HEK293 (cell line): ENCODE data around the gene ZNF358.

ENCODE experiments used
- CTCF ChIA-PET: fragments of 350-600 bp; formaldehyde crosslinking; extraction: SDS; loops from one replicate; lab custom pipeline; 2021; ENCODE audit warnings: antibody characterized with exemption; lab: Yijun Ruan, JAX
- POLR2A ChIA-PET: fragments of 300-600 bp; formaldehyde crosslinking; extraction: SDS; loops from one replicate; lab custom pipeline; 2020; ENCODE audit warnings: antibody characterized with exemption, inconsistent platforms; lab: Yijun Ruan, JAX
- H3K27ac ChIP-seq: fragments of 200-500 bp; sonication (Bioruptor generic); 2 replicates; pipeline ENCODE4 v1.5.1; 2014; ENCODE audit warnings: low read depth, low read length, control low read depth, inconsistent platforms; ENCODE audit errors: extremely low read depth
- H3K36me3 ChIP-seq, 2 experiments: fragments of 200-500 bp in 1 of 2; sonication (Bioruptor generic) in 1 of 2; 1 replicate in 1 of 2; 2 replicates in 1 of 2; pipeline ENCODE4 v1.5.1; 2014 to 2017; ENCODE audit warnings: inconsistent platforms in 2 of 2, low read length in 2 of 2; ENCODE audit not compliant: control insufficient read depth in 2 of 2, insufficient read depth in 1 of 2
- H3K4me1 ChIP-seq: fragments of 200-500 bp; sonication (Bioruptor generic); 2 replicates; pipeline ENCODE4 v1.5.1; 2014; ENCODE audit warnings: mild to moderate bottlenecking, low read length, inconsistent platforms; ENCODE audit not compliant: control insufficient read depth, insufficient read depth
- H3K4me3 ChIP-seq: 2 replicates; pipeline ENCODE4 v1.5.1; 2011; ENCODE audit warnings: low read depth, mild to moderate bottlenecking, control low read depth, low read length, moderate library complexity
- H3K9me3 ChIP-seq: fragments of 200-500 bp; sonication (Bioruptor generic); 2 replicates; pipeline ENCODE4 v1.5.1; 2014; ENCODE audit warnings: low read depth, low read length, inconsistent platforms; ENCODE audit not compliant: control insufficient read depth, insufficient read depth
- HIC1 ChIP-seq: fragments of 450-650 bp; formaldehyde crosslinking; IDR thresholded peaks from 2 replicates; pipeline ENCODE4 v1.5.1; 2016; ENCODE audit warnings: missing biosample characterization, missing genetic modification characterization
- ZNF112 ChIP-seq: fragments of 450-650 bp; formaldehyde crosslinking; IDR thresholded peaks from 2 replicates; pipeline ENCODE4 v1.5.0; 2017; ENCODE audit warnings: missing biosample characterization, missing genetic modification characterization
- ZNF211 ChIP-seq: fragments of 450-650 bp; formaldehyde crosslinking; IDR thresholded peaks from 2 replicates; pipeline ENCODE4 v1.5.1; 2016; ENCODE audit warnings: low read depth, missing biosample characterization, missing genetic modification characterization
- ZNF248 ChIP-seq: fragments of 450-650 bp; formaldehyde crosslinking; IDR thresholded peaks from 2 replicates; pipeline ENCODE4 v1.5.1; 2017; ENCODE audit warnings: missing biosample characterization, missing genetic modification characterization

ZNF358 gene

DNA sequence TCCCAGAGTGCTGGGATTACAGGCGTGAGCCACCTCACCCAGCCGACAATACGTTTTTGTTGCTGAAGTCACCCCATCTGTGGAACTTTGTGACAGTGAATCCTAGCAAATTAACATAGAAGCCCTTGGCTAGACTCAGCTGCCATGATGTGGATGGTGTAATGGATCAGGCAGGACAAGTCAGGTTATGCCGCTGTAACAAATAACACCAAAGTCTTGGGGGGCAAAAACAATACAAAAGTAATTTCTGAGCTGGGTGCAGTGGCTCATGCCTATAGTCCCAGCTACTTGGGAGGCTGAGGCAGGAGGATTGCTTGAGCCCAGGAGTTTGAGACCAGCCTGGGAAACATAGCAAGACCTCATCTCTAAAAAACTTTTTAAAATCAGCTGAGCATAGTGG lies 49.0 kb downstream of the ZNF358 start:
- ChIA-PET POLR2A (no interaction called here), CTCF (interaction anchor here (0.7 to 4.0 kb wide), 5 partner anchors 17 to 235 kb away, joined by 3 to 80 read pairs (median 5); partner anchors contain the start of gene TRAPPC5)
- Histone ChIP-seq H3K4me3 (no peak overlapping the region), H3K27ac (no peak overlapping the region), H3K36me3 (no peaks in the 10 kb centered on the region; a peak in 1 of 3 replicates), H3K4me1 (no peaks in the 10 kb centered on the region), H3K9me3 (no peaks in the 10 kb centered on the region)
- TF ChIP-seq HIC1 = no peak
- TF ChIP-seq ZNF112 (tag by site-specific recombination) = no peak

GRCh38 chr19:7565332-7565731 lies 49.4 kb downstream of the ZNF358 start:
- Histone ChIP-seq H3K9me3 (no peaks in the 10 kb centered on the region), H3K36me3 (no peaks in the 10 kb centered on the region; a peak in 1 of 3 replicates), H3K4me3 (no peak overlapping the region), H3K4me1 (no peaks in the 10 kb centered on the region), H3K27ac (no peak overlapping the region)
- TF ChIP-seq ZNF248 (tag by site-specific recombination) (no peak), ZNF211 (tag by site-specific recombination) (no peak)
- CTCF ChIA-PET = interaction anchor here (0.7 to 4.0 kb wide), 4 partner anchors 16 to 234 kb away, joined by 3 to 80 read pairs (median 8); partner anchors contain the start of gene TRAPPC5
- POLR2A ChIA-PET = no interaction called here
